NT2/D1 (cell line): ENCODE results near the gene GLIPR1.

Experiments
- SUZ12 ChIP-seq: IDR thresholded peaks from 2 replicates; pipeline ENCODE4 v1.6.1; 2011; ENCODE audit not compliant: insufficient read length, insufficient read depth; ENCODE audit errors: extremely low read depth
- YY1 ChIP-seq: IDR thresholded peaks from 2 replicates; pipeline ENCODE4 v1.6.1; 2011; ENCODE audit not compliant: insufficient read length, insufficient read depth
- ZNF274 ChIP-seq: IDR thresholded peaks from 2 replicates; pipeline ENCODE4 v1.6.1; 2011; ENCODE audit warnings: mild to moderate bottlenecking, low read depth, low read length

DNA sequence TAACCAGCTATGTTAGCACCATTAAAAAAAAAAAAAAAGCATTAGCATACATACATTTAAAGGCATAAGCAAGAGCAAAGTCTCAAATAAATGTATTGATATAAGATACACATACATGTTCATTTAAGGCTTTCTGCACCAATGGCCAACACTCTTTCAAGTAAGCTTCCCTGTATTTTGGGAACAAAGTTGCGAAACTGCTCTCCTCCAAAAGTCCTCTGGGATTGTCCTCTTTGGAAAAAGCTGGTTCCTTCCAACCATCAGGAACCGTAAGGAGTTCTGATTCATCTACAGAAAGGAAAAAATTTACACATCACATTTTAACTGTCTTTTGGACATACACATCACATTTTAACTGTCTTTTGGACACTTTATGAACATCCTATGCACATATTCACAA is 27.6 kb downstream of the GLIPR1 start:
- TF ChIP-seq YY1 (no peak), ZNF274 (no peak), SUZ12 (no peak)
